ENCODE measurements around the gene GALNT1. TPM values are rescaled to one million over a fixed set of nuclear protein-coding genes. Genes with fewer than 3 reads are reported as not detected.

The GALNT1 gene
- total and polyA plus RNA-seq, 11 donors, result 9.6 to 69.0 (median 42.7) TPM

- WGBS, 4 donors, result 1 to 4% (median 2%) methylated on average over 24 to 51 of the region's 51 CpGs
- Histone ChIP-seq H3K27ac (peak overlapping the region; percentile 22 to 84 (median 76)), H3K4me3 (peak overlapping the region; percentile 59 to 90 (median 80)), H3K27me3 (no peaks in the 10 kb centered on the region), H3K36me3 (no peaks in the 10 kb centered on the region), H3K9me3 (peaks cover 0 to 12% (median 0%) of the 10 kb centered on the region in 12 donors), H3K4me1 (peaks cover 0 to 32% (median 21%) of the 10 kb centered on the region in 12 donors)
- DNase-seq, result peak in 4 of 5 donors; percentile 23 to 67 (median 38)
- ATAC-seq, result peak in 1 of 4 donors; percentile 28
- intact Hi-C loops (cut with DNase I), result loop anchor here in 7 of 10 donors (2.0 to 10.0 kb wide), 11 partner anchors 35 to 197 kb away; partner anchors contain the start of gene INO80C (in 3 of the 7)
- TF ChIP-seq, protein P1, sequence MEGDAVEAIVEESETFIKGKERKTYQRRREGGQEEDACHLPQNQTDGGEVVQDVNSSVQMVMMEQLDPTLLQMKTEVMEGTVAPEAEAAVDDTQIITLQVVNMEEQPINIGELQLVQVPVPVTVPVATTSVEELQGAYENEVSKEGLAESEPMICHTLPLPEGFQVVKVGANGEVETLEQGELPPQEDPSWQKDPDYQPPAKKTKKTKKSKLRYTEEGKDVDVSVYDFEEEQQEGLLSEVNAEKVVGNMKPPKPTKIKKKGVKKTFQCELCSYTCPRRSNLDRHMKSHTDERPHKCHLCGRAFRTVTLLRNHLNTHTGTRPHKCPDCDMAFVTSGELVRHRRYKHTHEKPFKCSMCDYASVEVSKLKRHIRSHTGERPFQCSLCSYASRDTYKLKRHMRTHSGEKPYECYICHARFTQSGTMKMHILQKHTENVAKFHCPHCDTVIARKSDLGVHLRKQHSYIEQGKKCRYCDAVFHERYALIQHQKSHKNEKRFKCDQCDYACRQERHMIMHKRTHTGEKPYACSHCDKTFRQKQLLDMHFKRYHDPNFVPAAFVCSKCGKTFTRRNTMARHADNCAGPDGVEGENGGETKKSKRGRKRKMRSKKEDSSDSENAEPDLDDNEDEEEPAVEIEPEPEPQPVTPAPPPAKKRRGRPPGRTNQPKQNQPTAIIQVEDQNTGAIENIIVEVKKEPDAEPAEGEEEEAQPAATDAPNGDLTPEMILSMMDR (IDR thresholded peaks at IDR 0.05), result no peak
- TF ChIP-seq POLR2A (IDR thresholded peaks at IDR 0.05), result no peak
These were observed 530 bp downstream of the GALNT1 start for GRCh38 chr18:35581898-35582641.

- WGBS, 4 donors, result 55 to 71% (median 62%) methylated on average over 6 of the region's 6 CpGs
- ATAC-seq (peak in 1 of 4 donors; percentile 24), DNase-seq (no peak)
- Histone ChIP-seq H3K4me1 (peaks cover 0 to 32% (median 21%) of the 10 kb centered on the region in 12 donors), H3K27me3 (no peaks in the 10 kb centered on the region), H3K36me3 (no peaks in the 10 kb centered on the region), H3K27ac (peak overlapping the region in 1 of 12 donors; percentile 58), H3K4me3 (peak overlapping the region in 8 of 12 donors; percentile 59 to 90 (median 82)), H3K9me3 (peaks cover 0 to 21% (median under 1%) of the 10 kb centered on the region in 12 donors)
- TF ChIP-seq, protein P1 (IDR thresholded peaks at IDR 0.05), result no peak
- TF ChIP-seq POLR2A (IDR thresholded peaks at IDR 0.05), result no peak
- intact Hi-C loops (cut with DNase I), result loop anchor here in 7 of 10 donors (5.0 to 10.0 kb wide), 10 partner anchors 34 to 198 kb away; no protein-coding TSS in a partner anchor
These were observed 1.5 kb downstream of the GALNT1 start for GRCh38 chr18:35582899-35583558.

GRCh38 chr18:35584735-35585134 is 3.2 kb downstream of the GALNT1 start:
- Histone ChIP-seq H3K27me3 (no peaks in the 10 kb centered on the region), H3K27ac (no peak overlapping the region), H3K4me1 (peaks cover 0 to 38% (median 21%) of the 10 kb centered on the region in 12 donors), H3K4me3 (no peak overlapping the region), H3K9me3 (peaks cover 0 to 29% (median 3%) of the 10 kb centered on the region in 12 donors), H3K36me3 (no peaks in the 10 kb centered on the region)
- TF ChIP-seq, protein P1 (IDR thresholded peaks at IDR 0.05), result no peak
- no peak for TF ChIP-seq POLR2A (IDR thresholded peaks at IDR 0.05)
- DNase-seq (no peak), ATAC-seq (no peak)
- 87 to 97% (median 91%) methylated on average over 5 of the region's 5 CpGs for WGBS, 4 donors
- intact Hi-C loops (cut with DNase I), result loop anchor here in 7 of 10 donors (5.0 to 10.0 kb wide), 10 partner anchors 33 to 200 kb away; no protein-coding TSS in a partner anchor

- intact Hi-C loops (cut with DNase I), result loop anchor here in 4 of 10 donors (10.0 kb wide), 5 partner anchors 49 to 201 kb away; no protein-coding TSS in a partner anchor
- no peak for DNase-seq
- Histone ChIP-seq H3K4me1 (peaks cover 0 to 31% (median 16%) of the 10 kb centered on the region in 12 donors), H3K9me3 (peaks cover 0 to 29% (median 3%) of the 10 kb centered on the region in 12 donors), H3K36me3 (no peaks in the 10 kb centered on the region), H3K27me3 (no peaks in the 10 kb centered on the region), H3K27ac (no peak overlapping the region), H3K4me3 (no peak overlapping the region)
- WGBS, 4 donors, result 99 to 100% (median 100%) methylated on average over 1 of the region's 1 CpG
- no peak for ATAC-seq
- TF ChIP-seq, protein P1 (IDR thresholded peaks at IDR 0.05), result no peak
- no peak for TF ChIP-seq POLR2A (IDR thresholded peaks at IDR 0.05)
These were observed 4.1 kb downstream of the GALNT1 start for GRCh38 chr18:35585608-35586007.
